Tibial nerve (tissue), 3 donors: ENCODE data around the gene ANKMY1.
"Not testable (repeated sequence)": the region's sequence is repeated elsewhere in the genome, so short reads cannot be mapped to it uniquely, and the experiment has no call there.

Experiments
- POLR2A ChIP-seq, 2 donors: fragments of 450-650 bp; IDR thresholded peaks; one replicate each; pipeline ENCODE4 v1.6.1; 2017; ENCODE audit warnings: antibody characterized with exemption in 2 of 2, mild to moderate bottlenecking in 2 of 2, moderate library complexity in 2 of 2
- TF ChIP-seq, protein P1 (sequence below), 5 experiments: fragments of 200-600 bp in 3 of 5; fragments of 450-650 bp in 2 of 5; sonication (generic) in 3 of 5; IDR thresholded peaks; one replicate each; pipeline ENCODE4 v1.5.1; 2016 to 2019; ENCODE audit warnings: antibody characterized with exemption in 5 of 5, mild to moderate bottlenecking in 3 of 5, moderate library complexity in 2 of 5

GRCh38 chr2:240539101-240539500 lies 18.7 kb downstream of the ANKMY1 start:
- TF ChIP-seq, protein P1, sequence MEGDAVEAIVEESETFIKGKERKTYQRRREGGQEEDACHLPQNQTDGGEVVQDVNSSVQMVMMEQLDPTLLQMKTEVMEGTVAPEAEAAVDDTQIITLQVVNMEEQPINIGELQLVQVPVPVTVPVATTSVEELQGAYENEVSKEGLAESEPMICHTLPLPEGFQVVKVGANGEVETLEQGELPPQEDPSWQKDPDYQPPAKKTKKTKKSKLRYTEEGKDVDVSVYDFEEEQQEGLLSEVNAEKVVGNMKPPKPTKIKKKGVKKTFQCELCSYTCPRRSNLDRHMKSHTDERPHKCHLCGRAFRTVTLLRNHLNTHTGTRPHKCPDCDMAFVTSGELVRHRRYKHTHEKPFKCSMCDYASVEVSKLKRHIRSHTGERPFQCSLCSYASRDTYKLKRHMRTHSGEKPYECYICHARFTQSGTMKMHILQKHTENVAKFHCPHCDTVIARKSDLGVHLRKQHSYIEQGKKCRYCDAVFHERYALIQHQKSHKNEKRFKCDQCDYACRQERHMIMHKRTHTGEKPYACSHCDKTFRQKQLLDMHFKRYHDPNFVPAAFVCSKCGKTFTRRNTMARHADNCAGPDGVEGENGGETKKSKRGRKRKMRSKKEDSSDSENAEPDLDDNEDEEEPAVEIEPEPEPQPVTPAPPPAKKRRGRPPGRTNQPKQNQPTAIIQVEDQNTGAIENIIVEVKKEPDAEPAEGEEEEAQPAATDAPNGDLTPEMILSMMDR (IDR thresholded peaks at IDR 0.05) = not testable (repeated sequence)
- TF ChIP-seq POLR2A (IDR thresholded peaks at IDR 0.05) = not testable (repeated sequence)
